HFFc6 (cell line): Measurements from ENCODE around the gene GFER. TPM values are rescaled to one million over a fixed set of nuclear protein-coding genes. Genes with fewer than 3 reads are reported as not detected.

ENCODE experiments used
- DNase-seq: peaks from one replicate; pipeline ENCODE4 v3.0.0-alpha.2; 2018
- H3K27ac Mint-ChIP-seq: 2 replicates; pipeline ENCODE4 v1.8.0; 2020; ENCODE audit warnings: mild to moderate bottlenecking, mixed read lengths
- H3K27me3 Mint-ChIP-seq: 2 replicates; pipeline ENCODE4 v1.8.0; 2021; ENCODE audit warnings: mild to moderate bottlenecking, moderate library complexity, mixed read lengths; ENCODE audit not compliant: insufficient read depth
- H3K36me3 Mint-ChIP-seq: 2 replicates; pipeline ENCODE4 v1.8.0; 2021; ENCODE audit warnings: low read depth, mixed read lengths
- H3K4me1 Mint-ChIP-seq: 2 replicates; pipeline ENCODE4 v1.8.0; 2020; ENCODE audit warnings: low read depth, mixed read lengths
- H3K4me3 Mint-ChIP-seq: 2 replicates; pipeline ENCODE4 v1.8.0; 2020; ENCODE audit warnings: mild to moderate bottlenecking, moderate library complexity, mixed read lengths
- H3K9me3 Mint-ChIP-seq: 2 replicates; pipeline ENCODE4 v1.8.0; 2020; ENCODE audit warnings: mild to moderate bottlenecking, mixed read lengths
- CTCF ChIP-seq: fragments of 200-600 bp; sonication (generic); IDR thresholded peaks from 2 replicates; pipeline ENCODE4 v1.5.0; 2021; ENCODE audit warnings: antibody characterized with exemption, mild to moderate bottlenecking
- total RNA-seq, 6 experiments: library from RNA; stranded (reverse); fragmentation: NEBNext Ultra II Directional; extraction: Animal tissue kit (Norgen Biotek cat#: 25700); gene quantifications; 2 replicates in 1 of 6; 3 replicates in 5 of 6; pipeline ENCODE4 v1.2.3, GENCODE V29; 2021

Gene GFER
- total RNA-seq, 6 experiments from 2014 or later: 28.8 to 45.5 (median 40.2) TPM

GRCh38 chr16:2013527-2013926 is 29.5 kb downstream of the GFER start:
- H3K36me3 Mint-ChIP-seq: peaks cover 4% of the 10 kb centered on the region; the same call in 1 of the 2 replicates
- no peak for TF ChIP-seq CTCF

GRCh38 chr16:2015117-2015946 is 31.3 kb downstream of the GFER start:
- peaks cover 2% of the 10 kb centered on the region for H3K4me1 Mint-ChIP-seq
- TF ChIP-seq CTCF: no peak
- no peak overlapping the region for H3K4me3 Mint-ChIP-seq
- H3K27me3 Mint-ChIP-seq: peaks cover 2% of the 10 kb centered on the region
- DNase-seq: no peak
- H3K36me3 Mint-ChIP-seq: no peaks in the 10 kb centered on the region
- H3K27ac Mint-ChIP-seq: no peak overlapping the region
- no peaks in the 10 kb centered on the region for H3K9me3 Mint-ChIP-seq

More at GRCh38 chr16:2013527-2013926, 29.5 kb downstream of the GFER start:
- Mint-ChIP-seq H3K27ac (no peak overlapping the region), H3K4me1 (peaks cover 12% of the 10 kb centered on the region), H3K27me3 (peaks cover 2% of the 10 kb centered on the region; the same call in 1 of the 2 replicates), H3K9me3 (no peaks in the 10 kb centered on the region), H3K4me3 (no peak overlapping the region)
- DNase-seq: no peak

- no peak for DNase-seq
- H3K27me3 Mint-ChIP-seq: peaks cover 5% of the 10 kb centered on the region
- H3K4me3 Mint-ChIP-seq: no peak overlapping the region
- H3K27ac Mint-ChIP-seq: no peak overlapping the region
- H3K36me3 Mint-ChIP-seq: no peaks in the 10 kb centered on the region
- TF ChIP-seq CTCF: no peak
- no peaks in the 10 kb centered on the region for H3K9me3 Mint-ChIP-seq
- H3K4me1 Mint-ChIP-seq: no peaks in the 10 kb centered on the region
Measured at GRCh38 chr16:2015947-2016208, 31.9 kb downstream of the GFER start.

GRCh38 chr16:2016407-2016922 is 32.5 kb downstream of the GFER start:
- H3K4me3 Mint-ChIP-seq: no peak overlapping the region

GRCh38 chr16:2019518-2019920 is 35.5 kb downstream of the GFER start, which contains the start of gene NPW:
TSS of gene NPW (plus strand) at chr16:2019785.
- H3K27ac Mint-ChIP-seq: no peak within 1 kb of the TSS
- peak within 1 kb of the TSS; percentile 51; the same call in 1 of the 2 replicates for H3K4me3 Mint-ChIP-seq
- H3K4me1 Mint-ChIP-seq: peaks cover 19% of the 10 kb centered on the region
- no peaks in the 10 kb centered on the region for H3K36me3 Mint-ChIP-seq
- H3K9me3 Mint-ChIP-seq: no peaks in the 10 kb centered on the region
- H3K27me3 Mint-ChIP-seq: peaks cover 9% of the 10 kb centered on the region
- no peak for TF ChIP-seq CTCF
- DNase-seq: no peak

More at GRCh38 chr16:2016407-2016922, 32.5 kb downstream of the GFER start:
- Mint-ChIP-seq H3K36me3 (no peaks in the 10 kb centered on the region), H3K27me3 (peaks cover 5% of the 10 kb centered on the region), H3K4me1 (no peaks in the 10 kb centered on the region), H3K9me3 (no peaks in the 10 kb centered on the region), H3K27ac (no peak overlapping the region)
- DNase-seq: no peak
- peak; percentile 71; the same call in 1 of the 2 replicates for TF ChIP-seq CTCF
